GM12878 (cell line): ENCODE measurements around the gene OPTC. TPM values are rescaled to one million over a fixed set of nuclear protein-coding genes. Genes with fewer than 3 reads are reported as not detected.

Experiments used
- ATAC-seq: fragments of 200-7000 bp; cut with Tn5 transposase; 3 replicates; pipeline ENCODE4 v1.9.1; 2020; ENCODE audit warnings: mild to moderate bottlenecking, moderate library complexity
- BruUV-seq: library from RNA; stranded (reverse); fragments of 400-500 nt; replicated peaks from 2 replicates; lab custom pipeline; 2021; lab: Mats Ljungman, UMichigan
- CTCF ChIA-PET: fragments of 300-600 bp; sonication (Branson Sonifier 250); formaldehyde crosslinking; extraction: SDS; loops from one replicate; lab custom pipeline; 2021; ENCODE audit warnings: inconsistent platforms; lab: Yijun Ruan, JAX
- POLR2A ChIA-PET: fragments of 350-600 bp; formaldehyde crosslinking; extraction: SDS; loops from one replicate; lab custom pipeline; 2021; ENCODE audit warnings: inconsistent platforms; lab: Charles Lee
- RAD21 ChIA-PET: fragments of 300-600 bp; sonication (Branson Sonifier 250); formaldehyde crosslinking; loops from one replicate; lab custom pipeline; 2023; ENCODE audit warnings: antibody characterized with exemption; ENCODE audit not compliant: unreplicated experiment; lab: Charles Lee
- SMC1A ChIA-PET: fragments of 300-600 bp; sonication (Branson Sonifier 250); formaldehyde crosslinking; loops from one replicate; lab custom pipeline; 2023; ENCODE audit not compliant: unreplicated experiment, uncharacterized antibody; lab: Charles Lee
- DNase-seq: peaks from one replicate; pipeline ENCODE4 v3.0.0-alpha.2; 2011; ENCODE audit warnings: low read depth, low spot score
- FAIRE-seq: peaks from 3 replicates; lab custom pipeline; 2011; peaks lifted over from hg19 to GRCh38; lab: Jason Lieb, UNC
- H2AFZ ChIP-seq: 2 replicates; pipeline ENCODE4 v1.6.0; 2011; ENCODE audit warnings: low read depth, low read length, control low read depth; ENCODE audit not compliant: control insufficient read depth
- H3K27ac ChIP-seq: 2 replicates; pipeline ENCODE4 v1.5.1; 2011; ENCODE audit warnings: control low read depth; ENCODE audit not compliant: control insufficient read depth, insufficient read depth
- H3K27me3 ChIP-seq, 2 experiments: replicated peaks in 1 of 2; 2 replicates each; pipeline versions ENCODE4 v1.6.0 to v1.6.1; 2011; ENCODE audit warnings: low read length in 1 of 2; ENCODE audit not compliant: control insufficient read depth in 2 of 2, insufficient read depth in 2 of 2
- H3K36me3 ChIP-seq, 2 experiments: 2 replicates each; pipeline ENCODE4 v1.5.1; 2011; ENCODE audit warnings: low read length in 1 of 2; ENCODE audit not compliant: control insufficient read depth in 2 of 2, insufficient read depth in 2 of 2
- H3K4me1 ChIP-seq: 2 replicates; pipeline ENCODE4 v1.6.1; 2011; ENCODE audit warnings: mild to moderate bottlenecking, low read length, moderate library complexity, mixed read lengths; ENCODE audit not compliant: control insufficient read depth, insufficient read depth
- H3K4me2 ChIP-seq: 2 replicates; pipeline ENCODE4 v1.6.0; 2011; ENCODE audit warnings: control low read depth; ENCODE audit not compliant: control insufficient read depth, insufficient read depth
- H3K4me3 ChIP-seq: fragments of 200-600 bp; sonication (generic); 2 replicates; pipeline ENCODE4 v1.5.1; 2016
- H3K79me2 ChIP-seq: 2 replicates; pipeline ENCODE4 v1.6.0; 2011; ENCODE audit warnings: low read length; ENCODE audit not compliant: control insufficient read depth, insufficient read depth
- H3K9ac ChIP-seq: 2 replicates; pipeline ENCODE4 v1.8.0; 2011; ENCODE audit warnings: low read length, control low read depth, mixed read lengths; ENCODE audit not compliant: control insufficient read depth, insufficient read depth
- H3K9me3 ChIP-seq: replicated peaks from 3 replicates; pipeline ENCODE4 v1.5.1; 2011; ENCODE audit warnings: mild to moderate bottlenecking, low read length; ENCODE audit not compliant: control insufficient read depth, insufficient read depth
- H4K20me1 ChIP-seq: 2 replicates; pipeline ENCODE4 v1.6.0; 2011; ENCODE audit not compliant: control insufficient read depth, insufficient read depth
- ATF3 ChIP-seq: IDR thresholded peaks from 2 replicates; pipeline ENCODE4 v1.6.1; 2011; ENCODE audit warnings: low read depth, mild to moderate bottlenecking, low read length, moderate library complexity, borderline replicate concordance; ENCODE audit errors: extremely low read depth
- ATF7 ChIP-seq: fragments of 450-650 bp; IDR thresholded peaks from 2 replicates; pipeline ENCODE4 v1.6.1; 2016; ENCODE audit warnings: low read depth, mild to moderate bottlenecking
- BACH1 ChIP-seq: fragments of 450-650 bp; IDR thresholded peaks from 2 replicates; pipeline ENCODE4 v1.6.1; 2017; ENCODE audit warnings: mild to moderate bottlenecking, borderline replicate concordance
- BHLHE40 ChIP-seq, 2 experiments: fragments of 450-650 bp in 1 of 2; IDR thresholded peaks; 2 replicates each; pipeline ENCODE4 v1.6.1; 2011 to 2017; ENCODE audit warnings: low read depth in 2 of 2, borderline replicate concordance in 1 of 2, improper control_type of control experiment in 1 of 2, low read length in 1 of 2, mild to moderate bottlenecking in 1 of 2
- BMI1 ChIP-seq: fragments of 450-650 bp; IDR thresholded peaks from 2 replicates; pipeline ENCODE4 v1.6.1; 2016; ENCODE audit warnings: mild to moderate bottlenecking, moderate library complexity, borderline replicate concordance
- CBFB ChIP-seq: IDR thresholded peaks from 2 replicates; pipeline ENCODE4 v1.6.1; 2016; ENCODE audit warnings: antibody characterized with exemption, low read depth
- EZH2 ChIP-seq: IDR thresholded peaks from 2 replicates; pipeline ENCODE4 v1.6.1; 2012; ENCODE audit warnings: low read depth, mild to moderate bottlenecking, control low read depth, inconsistent platforms, low read length, borderline replicate concordance; ENCODE audit not compliant: control insufficient read depth
- FOS ChIP-seq: IDR thresholded peaks from 3 replicates; pipeline ENCODE4 v1.6.1; 2011; ENCODE audit warnings: borderline replicate concordance; ENCODE audit not compliant: insufficient read length; ENCODE audit errors: extremely low read depth
- HDAC2 ChIP-seq: fragments of 200-600 bp; sonication (generic); IDR thresholded peaks from 2 replicates; pipeline ENCODE4 v1.6.1; 2017
- HDGF ChIP-seq: fragments of 450-650 bp; IDR thresholded peaks from 2 replicates; pipeline ENCODE4 v1.6.1; 2016; ENCODE audit warnings: antibody characterized with exemption
- LARP7 ChIP-seq: fragments of 450-650 bp; IDR thresholded peaks from 2 replicates; pipeline ENCODE4 v1.6.1; 2017; ENCODE audit warnings: mild to moderate bottlenecking
- NFYB ChIP-seq: IDR thresholded peaks from 2 replicates; pipeline ENCODE4 v1.6.1; 2011; ENCODE audit warnings: low read depth, mild to moderate bottlenecking, low read length, improper control_type of control experiment, moderate library complexity; ENCODE audit not compliant: insufficient read depth
- NR2C2 ChIP-seq: IDR thresholded peaks from 2 replicates; pipeline ENCODE4 v1.6.1; 2011; ENCODE audit warnings: borderline replicate concordance, low read depth; ENCODE audit not compliant: control insufficient read depth, insufficient read length
- NR2F1 ChIP-seq: fragments of 450-650 bp; conservative IDR thresholded peaks from 2 replicates; pipeline ENCODE4 v1.6.1; 2017; ENCODE audit warnings: mild to moderate bottlenecking
- NRF1 ChIP-seq: conservative IDR thresholded peaks from 2 replicates; pipeline ENCODE4 v1.6.1; 2011; ENCODE audit warnings: mild to moderate bottlenecking, low read depth, low read length, improper control_type of control experiment
- POLR2AphosphoS5 ChIP-seq: IDR thresholded peaks from 2 replicates; pipeline ENCODE4 v1.6.1; 2011; ENCODE audit warnings: mild to moderate bottlenecking, low read length, inconsistent platforms
- SIX5 ChIP-seq: IDR thresholded peaks from 2 replicates; pipeline ENCODE4 v1.6.1; 2011; ENCODE audit warnings: mild to moderate bottlenecking, low read depth, low read length, moderate library complexity; ENCODE audit not compliant: severe bottlenecking
- SREBF1 ChIP-seq: IDR thresholded peaks from 2 replicates; pipeline ENCODE4 v1.6.1; 2012; ENCODE audit warnings: mild to moderate bottlenecking, low read length
- TAF1 ChIP-seq: IDR thresholded peaks from 2 replicates; pipeline ENCODE4 v1.6.1; 2011; ENCODE audit warnings: mild to moderate bottlenecking, low read depth, low read length, borderline replicate concordance
- ZBTB4 ChIP-seq: fragments of 450-650 bp; formaldehyde crosslinking; IDR thresholded peaks from 2 replicates; pipeline ENCODE4 v1.4.0; 2022; ENCODE audit warnings: mild to moderate bottlenecking, moderate library complexity
- WGBS: methylation state at CpG from one replicate; pipeline ENCODE4 v1.1.6; 2016; ENCODE audit warnings: low lambda C conversion rate; ENCODE audit not compliant: insufficient replicate concordance, insufficient coverage; ENCODE audit errors: missing lambda C conversion rate; 5-methylcytosine and 5-hydroxymethylcytosine counted together
- in situ Hi-C: fragments of 300-500 bp; cut with MboI; formaldehyde crosslinking; loops from 9 replicates; pipeline ENCODE4 v1.14.3; 2018; ENCODE audit warnings: mixed read lengths
- intact Hi-C: fragments of 100-400 bp; cut with micrococcal nuclease; formaldehyde crosslinking; loops from one replicate; pipeline ENCODE4 v1.14.2; 2022; ENCODE audit not compliant: unreplicated experiment
- polyA plus RNA-seq, 11 experiments: library from polyadenylated mRNA; depleted of rRNA in 4 of 11; unstranded in 6 of 11; stranded (reverse) in 5 of 11; fragments of >200 nt; fragmentation: Nextera tagmentation in 4 of 11; fragmentation: Illumina TruSeq in 1 of 11; extraction: Ambion mirVana in 4 of 11; extraction: Trizol in 1 of 11; gene quantifications; 1 replicate in 1 of 11; 2 replicates in 10 of 11; pipeline versions ENCODE4 v1.2.1 to v1.2.3, GENCODE V29; 2011 to 2016; ENCODE audit warnings: inconsistent platforms in 2 of 11, missing spikeins in 2 of 11, low read depth in 1 of 11
- total RNA-seq, 4 experiments: library from RNA; depleted of rRNA in 3 of 4; stranded (reverse); fragments of >200 nt in 3 of 4; fragmentation: Illumina TruSeq in 1 of 4; extraction: Trizol in 1 of 4; gene quantifications; 2 replicates each; pipeline versions ENCODE4 v1.2.1 to v1.2.3, GENCODE V29; 2013 to 2021

Gene OPTC
- total and polyA plus RNA-seq, 10 of the 15 experiments (the other 5 are each of a cell fraction or from before 2014, with no cell fraction given): not detected

- no peak overlapping the region for H3K9ac ChIP-seq
- RAD21 ChIA-PET: interaction anchor here (0.7 to 3.6 kb wide), 8 partner anchors 9 to 149 kb away, joined by 3 to 17 read pairs (median 6); no protein-coding TSS in a partner anchor
- H3K4me1 ChIP-seq: peaks cover 9% of the 10 kb centered on the region; the same call in 1 of the 2 replicates
- no peak overlapping the region for H3K4me2 ChIP-seq
- SMC1A ChIA-PET: interaction anchor here (0.7 to 3.4 kb wide), 14 partner anchors 10 to 206 kb away, joined by 3 to 16 read pairs (median 6); no protein-coding TSS in a partner anchor
- H3K27me3 ChIP-seq: peaks cover 2 to 6% of the 10 kb centered on the region in 2 experiments; a peak in 2 of 4 replicates
- H4K20me1 ChIP-seq: no peaks in the 10 kb centered on the region
- in situ Hi-C loops (no loop called here), intact Hi-C loops (no loop called here)
- POLR2A ChIA-PET: interaction anchor here (1.0 to 1.5 kb wide), 5 partner anchors 10 to 23 kb away, joined by 3 to 5 read pairs (median 4); no protein-coding TSS in a partner anchor
- H3K79me2 ChIP-seq: no peaks in the 10 kb centered on the region
- H2AFZ ChIP-seq: no peak overlapping the region
- CTCF ChIA-PET: interaction anchor here (0.7 to 8.2 kb wide), 13 partner anchors 10 to 225 kb away, joined by 3 to 80 read pairs (median 5); no protein-coding TSS in a partner anchor
- no peaks in the 10 kb centered on the region for H3K9me3 ChIP-seq
- no peak overlapping the region for H3K4me3 ChIP-seq
- H3K36me3 ChIP-seq: no peaks in the 10 kb centered on the region
- BruUV-seq: no TSS peak
- H3K27ac ChIP-seq: no peak overlapping the region
- ATAC-seq: no peak
- no peak for FAIRE-seq
- TF ChIP-seq SREBF1: no peak
- no peak for TF ChIP-seq TAF1
- no peak for TF ChIP-seq LARP7
- no peak for TF ChIP-seq EZH2
- TF ChIP-seq HDGF: peak; percentile 64; the same call in 1 of the 2 replicates
- no peak for TF ChIP-seq BACH1
- TF ChIP-seq ZBTB4 (CRISPR knock-in tag): no peak
- TF ChIP-seq NRF1: no peak
- no peak for TF ChIP-seq CBFB
- TF ChIP-seq SIX5: no peak
- no peak for TF ChIP-seq FOS
- 0 out of 2 replicates have a peak, but pooled peaks have one; percentile 41 for TF ChIP-seq NR2F1
- no peak for TF ChIP-seq HDAC2
- no peak for TF ChIP-seq NFYB
- peak; percentile 11 for TF ChIP-seq NR2C2
- TF ChIP-seq POLR2AphosphoS5: no peak
- TF ChIP-seq ATF7: no peak
- TF ChIP-seq BHLHE40 (IDR thresholded peaks at IDR 0.05; ENCODE audit: borderline replicate concordance in 1 of 2, low read depth in 2 of 2, low read length in 1 of 2): peak; percentile 20 to 54; a peak in 2 of 4 replicates
- TF ChIP-seq ATF3: no peak
- no peak for TF ChIP-seq BMI1
- TF ChIP-seq, all 136 proteins: peak for 4
- no peak for DNase-seq
- 19% methylated on average over 9 of the region's 9 CpGs for WGBS
Measured at GRCh38 chr1:203476216-203476814, 17.6 kb upstream of the OPTC start.
